ENCODE measurements around the gene LRWD1.
A peak's percentile ranks its signal among the peaks of the same experiment; 100 is the strongest.

LRWD1 gene

GRCh38 chr7:102464577-102465280 lies at the start of gene LRWD1, which contains the start of gene ALKBH4:
LRWD1 (plus strand) TSS chr7:102464984; CDS start chr7:102465081, 97 bp downstream.
ALKBH4 (minus strand) TSS chr7:102464863; CDS start chr7:102464836, 27 bp downstream.
- peak; percentile 95 for DNase-seq (ENCODE audit: low spot score)

GRCh38 chr7:102415685-102416225 lies 49.0 kb upstream of the LRWD1 start:
- DNase-seq (ENCODE audit: low spot score) = no peak

GRCh38 chr7:102416406-102416805 lies 48.4 kb upstream of the LRWD1 start:
- no peak for DNase-seq (ENCODE audit: low spot score)

- no peak for DNase-seq (ENCODE audit: low spot score)
Measured at GRCh38 chr7:102417105-102417504, 47.7 kb upstream of the LRWD1 start.

- DNase-seq (ENCODE audit: low spot score) = no peak
Measured at GRCh38 chr7:102418592-102418991, 46.2 kb upstream of the LRWD1 start.

- no peak for DNase-seq (ENCODE audit: low spot score)
Measured at GRCh38 chr7:102421706-102422240, 43.0 kb upstream of the LRWD1 start.

GRCh38 chr7:102424129-102424551 lies 40.6 kb upstream of the LRWD1 start:
- DNase-seq (ENCODE audit: low spot score) = no peak

GRCh38 chr7:102424787-102425218 lies 40.0 kb upstream of the LRWD1 start:
- DNase-seq (ENCODE audit: low spot score) = no peak

- DNase-seq (ENCODE audit: low spot score) = peak; percentile 72
Measured at GRCh38 chr7:102425639-102426267, 39.0 kb upstream of the LRWD1 start.

- DNase-seq (ENCODE audit: low spot score) = no peak
Measured at GRCh38 chr7:102426268-102427018, 38.3 kb upstream of the LRWD1 start.

GRCh38 chr7:102427019-102427405 lies 37.8 kb upstream of the LRWD1 start:
- DNase-seq (ENCODE audit: low spot score) = no peak

GRCh38 chr7:102429141-102429899 lies 35.5 kb upstream of the LRWD1 start:
- no peak for DNase-seq (ENCODE audit: low spot score)

GRCh38 chr7:102431617-102432298 lies 33.0 kb upstream of the LRWD1 start:
- no peak for DNase-seq (ENCODE audit: low spot score)

GRCh38 chr7:102432442-102433218 lies 32.2 kb upstream of the LRWD1 start:
- DNase-seq (ENCODE audit: low spot score) = no peak

- peak; percentile 87 for DNase-seq (ENCODE audit: low spot score)
Measured at GRCh38 chr7:102433219-102434038, 31.4 kb upstream of the LRWD1 start, which contains the start of gene ORAI2. ORAI2 (plus strand) TSS chr7:102433575; CDS start chr7:102438957, 5,382 bp downstream.

GRCh38 chr7:102434039-102434486 lies 30.7 kb upstream of the LRWD1 start:
- DNase-seq (ENCODE audit: low spot score) = no peak

- no peak for DNase-seq (ENCODE audit: low spot score)
Measured at GRCh38 chr7:102436118-102436517, 28.7 kb upstream of the LRWD1 start.

GRCh38 chr7:102439963-102440795 lies 24.6 kb upstream of the LRWD1 start:
- DNase-seq (ENCODE audit: low spot score) = no peak
